ENCODE results near the gene FAM50B.

The FAM50B gene

DNA sequence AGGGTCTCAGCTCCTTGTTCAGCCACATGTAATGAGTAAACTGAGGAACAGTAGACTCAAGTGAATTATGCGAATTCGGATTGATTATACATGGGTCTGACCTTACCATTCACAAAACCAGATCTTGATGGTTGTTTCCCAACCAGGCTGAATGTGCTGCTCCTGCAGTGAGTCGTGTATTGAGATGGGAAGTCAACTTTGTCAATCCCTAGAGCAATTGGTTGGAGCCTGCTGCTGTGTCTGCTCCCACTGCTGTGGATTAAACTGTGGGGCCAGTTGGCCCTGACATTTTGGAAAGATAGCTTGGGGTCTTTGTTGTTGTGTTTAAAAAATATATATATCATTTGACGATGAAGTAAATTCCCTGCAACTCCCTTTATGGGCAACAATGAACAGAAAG, 23.9 kb downstream of the FAM50B start:
- TF ChIP-seq ZFX (IDR thresholded peaks at IDR 0.05), result no peak
- TF ChIP-seq, protein P1, sequence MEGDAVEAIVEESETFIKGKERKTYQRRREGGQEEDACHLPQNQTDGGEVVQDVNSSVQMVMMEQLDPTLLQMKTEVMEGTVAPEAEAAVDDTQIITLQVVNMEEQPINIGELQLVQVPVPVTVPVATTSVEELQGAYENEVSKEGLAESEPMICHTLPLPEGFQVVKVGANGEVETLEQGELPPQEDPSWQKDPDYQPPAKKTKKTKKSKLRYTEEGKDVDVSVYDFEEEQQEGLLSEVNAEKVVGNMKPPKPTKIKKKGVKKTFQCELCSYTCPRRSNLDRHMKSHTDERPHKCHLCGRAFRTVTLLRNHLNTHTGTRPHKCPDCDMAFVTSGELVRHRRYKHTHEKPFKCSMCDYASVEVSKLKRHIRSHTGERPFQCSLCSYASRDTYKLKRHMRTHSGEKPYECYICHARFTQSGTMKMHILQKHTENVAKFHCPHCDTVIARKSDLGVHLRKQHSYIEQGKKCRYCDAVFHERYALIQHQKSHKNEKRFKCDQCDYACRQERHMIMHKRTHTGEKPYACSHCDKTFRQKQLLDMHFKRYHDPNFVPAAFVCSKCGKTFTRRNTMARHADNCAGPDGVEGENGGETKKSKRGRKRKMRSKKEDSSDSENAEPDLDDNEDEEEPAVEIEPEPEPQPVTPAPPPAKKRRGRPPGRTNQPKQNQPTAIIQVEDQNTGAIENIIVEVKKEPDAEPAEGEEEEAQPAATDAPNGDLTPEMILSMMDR (conservative IDR thresholded peaks at IDR 0.05), result no peak
- H3K27ac ChIP-seq, result no peak overlapping the region

DNA sequence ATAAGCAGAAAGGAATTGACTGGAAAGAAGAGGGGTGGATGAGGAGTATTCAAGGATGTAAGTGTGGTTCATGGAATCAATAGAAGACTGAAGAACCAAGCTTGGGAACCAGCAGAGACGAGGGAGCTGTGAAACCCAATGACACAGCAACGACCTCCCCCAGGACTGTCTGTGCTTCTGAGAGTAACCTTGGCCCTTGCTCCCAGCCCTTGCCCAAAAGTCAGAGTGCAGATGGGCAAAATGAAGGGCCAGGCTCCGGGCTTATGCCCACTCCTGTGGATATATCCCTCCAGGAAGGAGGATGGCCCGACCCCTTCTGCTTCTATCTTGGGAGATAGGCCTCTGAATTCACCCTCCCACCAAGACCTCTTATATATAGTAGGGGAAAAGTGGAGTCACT, 24.9 kb downstream of the FAM50B start:
- no peak overlapping the region for H3K27ac ChIP-seq
- TF ChIP-seq, protein P1 (conservative IDR thresholded peaks at IDR 0.05), result no peak
- TF ChIP-seq ZFX (IDR thresholded peaks at IDR 0.05), result no peak

DNA sequence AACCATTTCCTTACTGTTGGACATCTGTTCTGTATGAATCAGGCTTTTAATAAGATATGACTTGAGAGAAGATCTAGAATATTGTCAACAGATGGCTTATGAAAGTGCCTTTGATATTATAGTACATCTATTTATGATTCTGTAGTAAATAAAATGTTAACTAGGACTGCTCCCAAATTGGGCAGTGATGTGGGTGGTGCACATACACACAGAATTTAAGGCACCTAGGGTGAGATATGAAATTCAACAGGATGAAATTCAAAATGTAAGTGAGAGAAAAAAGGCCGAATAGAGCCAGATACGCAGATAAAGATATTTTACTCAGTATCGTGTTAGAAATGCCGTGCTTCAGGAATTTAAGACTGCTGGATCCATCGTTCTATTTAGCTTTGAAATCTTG, 26.3 kb downstream of the FAM50B start:
- TF ChIP-seq ZFX (IDR thresholded peaks at IDR 0.05), result no peak
- TF ChIP-seq, protein P1 (conservative IDR thresholded peaks at IDR 0.05), result no peak
- no peak overlapping the region for H3K27ac ChIP-seq

DNA sequence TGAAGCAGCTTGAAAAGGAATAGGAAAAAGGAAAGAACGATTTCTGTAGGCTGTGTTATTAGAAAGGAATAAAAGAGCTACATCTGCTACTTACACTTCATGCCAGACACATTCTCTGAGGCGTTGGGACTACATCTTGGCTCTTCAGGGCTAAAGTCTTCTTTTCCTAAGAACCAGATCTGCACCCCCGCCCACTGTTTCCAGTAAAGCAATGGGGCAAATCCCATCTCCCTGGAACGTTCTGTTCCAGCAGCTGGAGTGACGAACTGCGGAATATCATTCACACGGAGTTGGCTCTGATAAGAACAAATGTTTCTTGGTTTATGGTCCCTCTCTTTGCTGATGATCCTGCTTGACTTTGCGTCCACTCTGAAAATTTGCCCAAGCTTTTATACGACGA, 26.9 kb downstream of the FAM50B start:
- H3K27ac ChIP-seq, result no peak overlapping the region
- TF ChIP-seq ZFX (IDR thresholded peaks at IDR 0.05), result no peak
- TF ChIP-seq, protein P1 (conservative IDR thresholded peaks at IDR 0.05), result no peak

DNA sequence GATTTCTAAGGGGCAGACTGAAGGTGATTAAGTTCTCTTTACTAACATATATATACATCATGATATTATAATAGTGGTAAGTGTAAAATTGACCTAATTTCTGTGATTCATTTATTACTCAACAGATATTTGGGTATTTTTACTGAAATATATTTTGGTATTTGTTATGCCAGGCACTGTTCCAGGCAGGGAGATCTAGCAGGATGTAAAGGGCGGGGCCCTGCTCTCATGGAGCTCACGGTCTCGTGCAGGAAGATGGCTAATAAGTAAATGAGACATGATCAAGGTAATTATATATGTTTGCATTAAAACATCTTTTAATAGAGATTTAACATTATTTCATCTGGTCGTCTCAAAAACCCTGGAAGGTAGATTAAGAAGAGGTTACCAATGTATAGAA, 27.7 kb downstream of the FAM50B start:
- H3K27ac ChIP-seq, result no peak overlapping the region
- TF ChIP-seq ZFX (IDR thresholded peaks at IDR 0.05), result no peak
- TF ChIP-seq, protein P1 (conservative IDR thresholded peaks at IDR 0.05), result no peak

DNA sequence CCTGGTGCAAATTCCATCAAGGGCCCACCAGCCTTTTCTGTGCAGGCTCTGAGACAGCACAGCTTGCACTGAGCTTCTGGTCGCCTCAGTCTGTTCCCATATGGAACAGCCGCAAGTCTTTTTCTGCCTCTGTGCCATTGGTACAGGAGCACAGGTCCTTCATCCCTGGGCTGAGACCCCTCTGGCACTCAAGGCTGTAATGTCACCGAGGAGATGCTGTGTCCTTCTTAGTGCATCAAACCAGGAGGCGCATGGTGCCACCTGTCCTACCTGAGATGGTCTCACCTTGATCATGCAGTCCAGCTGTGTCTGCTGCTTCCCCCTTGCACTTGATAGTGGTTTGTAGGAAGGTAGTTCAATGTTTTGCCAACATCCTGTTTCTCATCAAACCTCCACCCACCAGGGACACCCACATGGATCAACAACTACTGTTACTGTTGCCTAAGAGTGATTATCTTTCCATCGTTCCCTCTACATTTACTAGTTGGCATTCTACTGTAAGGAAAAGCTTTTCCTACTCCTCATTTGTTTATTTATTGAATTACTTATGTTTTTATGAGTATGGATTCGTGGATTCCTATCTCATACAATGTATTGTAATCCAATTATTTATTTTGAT, 29.0 kb downstream of the FAM50B start:
- peak overlapping the region; percentile 47 for H3K27ac ChIP-seq
- TF ChIP-seq, protein P1 (conservative IDR thresholded peaks at IDR 0.05), result no peak
- TF ChIP-seq ZFX (IDR thresholded peaks at IDR 0.05), result no peak

DNA sequence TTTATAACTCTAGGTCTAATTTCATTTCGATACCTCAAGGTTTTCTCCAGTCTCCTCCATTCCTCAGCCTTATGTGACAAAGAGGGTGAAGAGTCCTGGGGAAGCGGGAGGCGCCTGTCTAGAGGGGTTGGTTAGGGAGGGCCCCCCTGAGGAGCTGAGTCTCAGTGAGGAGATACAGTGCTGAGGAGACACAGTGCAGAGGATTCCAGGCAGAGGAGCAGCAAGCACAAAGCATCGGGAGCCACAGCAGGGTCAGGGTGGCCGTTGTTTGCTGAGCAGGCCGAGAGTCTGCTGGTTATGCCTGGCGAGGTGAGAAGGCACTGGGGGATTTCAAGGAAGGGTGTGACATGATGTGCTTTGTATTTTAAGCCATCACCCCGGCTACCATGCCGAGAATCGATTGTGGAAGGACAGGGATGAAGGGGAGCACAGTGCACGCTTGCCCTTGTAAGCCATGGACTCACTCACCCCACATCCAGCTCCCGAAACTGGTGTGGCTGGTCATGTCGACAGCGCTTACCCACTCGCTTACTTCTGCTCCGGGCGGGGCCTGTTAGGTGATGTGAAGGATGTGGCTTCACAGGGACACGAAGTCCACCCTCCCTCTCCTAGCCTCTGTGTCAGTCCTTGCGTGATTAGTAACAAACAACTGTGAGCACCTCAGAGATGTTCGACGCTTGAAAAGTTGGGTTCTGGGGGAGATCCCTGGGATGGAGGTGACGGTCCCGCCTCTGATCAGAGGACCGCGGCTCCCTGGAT, 30.2 kb downstream of the FAM50B start:
- TF ChIP-seq, protein P1 (conservative IDR thresholded peaks at IDR 0.05), result no peak
- no peak overlapping the region for H3K27ac ChIP-seq
